ENCODE data around the gene ZNF48.

Gene ZNF48

DNA sequence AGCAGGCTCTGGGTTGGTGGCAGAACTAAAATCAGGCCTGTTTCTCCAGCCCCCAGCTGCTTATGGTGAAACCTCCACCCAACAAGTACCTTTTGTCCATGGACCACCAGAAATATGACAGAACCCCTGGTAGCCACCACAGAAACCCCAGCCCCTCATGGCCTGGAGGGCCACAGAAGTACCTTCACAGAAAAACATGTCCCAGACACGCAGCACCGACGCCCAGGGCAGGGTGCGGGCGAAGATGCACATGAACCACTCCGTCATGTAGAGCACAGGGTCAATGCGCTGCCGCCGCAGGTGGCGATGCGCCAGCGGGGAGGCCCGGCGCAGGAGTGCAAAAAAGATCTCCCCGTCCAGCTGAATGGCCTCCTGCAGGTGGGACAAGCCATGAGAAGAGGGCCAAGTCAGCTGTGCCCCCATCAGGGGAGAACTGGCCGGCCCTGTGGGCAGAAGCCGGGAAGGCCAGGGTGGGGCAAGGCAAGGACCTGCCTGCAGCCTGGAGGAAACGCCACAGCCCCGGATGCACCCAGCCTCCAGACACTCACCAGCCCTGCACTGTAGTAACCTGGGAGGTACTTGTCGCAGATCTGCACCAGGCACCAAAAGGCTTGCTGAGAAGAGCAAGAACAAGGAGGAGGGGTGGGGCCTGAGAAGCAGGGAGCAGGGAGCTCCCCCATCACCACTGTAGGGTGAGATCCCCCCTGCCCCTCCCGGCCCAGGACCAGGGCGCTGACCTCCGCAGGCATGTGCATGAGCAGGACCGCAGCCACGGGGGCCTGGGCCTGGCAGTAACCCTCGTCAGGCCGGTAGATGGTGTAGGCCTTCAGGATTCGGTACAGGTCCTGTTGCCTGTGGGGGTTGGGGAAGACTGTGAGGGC is 36.0 kb upstream of the ZNF48 start:
- DNase-seq (ENCODE audit: low read depth), result no peak
- TF ChIP-seq, protein P1, sequence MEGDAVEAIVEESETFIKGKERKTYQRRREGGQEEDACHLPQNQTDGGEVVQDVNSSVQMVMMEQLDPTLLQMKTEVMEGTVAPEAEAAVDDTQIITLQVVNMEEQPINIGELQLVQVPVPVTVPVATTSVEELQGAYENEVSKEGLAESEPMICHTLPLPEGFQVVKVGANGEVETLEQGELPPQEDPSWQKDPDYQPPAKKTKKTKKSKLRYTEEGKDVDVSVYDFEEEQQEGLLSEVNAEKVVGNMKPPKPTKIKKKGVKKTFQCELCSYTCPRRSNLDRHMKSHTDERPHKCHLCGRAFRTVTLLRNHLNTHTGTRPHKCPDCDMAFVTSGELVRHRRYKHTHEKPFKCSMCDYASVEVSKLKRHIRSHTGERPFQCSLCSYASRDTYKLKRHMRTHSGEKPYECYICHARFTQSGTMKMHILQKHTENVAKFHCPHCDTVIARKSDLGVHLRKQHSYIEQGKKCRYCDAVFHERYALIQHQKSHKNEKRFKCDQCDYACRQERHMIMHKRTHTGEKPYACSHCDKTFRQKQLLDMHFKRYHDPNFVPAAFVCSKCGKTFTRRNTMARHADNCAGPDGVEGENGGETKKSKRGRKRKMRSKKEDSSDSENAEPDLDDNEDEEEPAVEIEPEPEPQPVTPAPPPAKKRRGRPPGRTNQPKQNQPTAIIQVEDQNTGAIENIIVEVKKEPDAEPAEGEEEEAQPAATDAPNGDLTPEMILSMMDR (conservative IDR thresholded peaks at IDR 0.05; ENCODE audit: low read depth, low read length), result no peak
- H3K4me3 ChIP-seq (ENCODE audit: low read depth, low read length), result no peak overlapping the region

DNA sequence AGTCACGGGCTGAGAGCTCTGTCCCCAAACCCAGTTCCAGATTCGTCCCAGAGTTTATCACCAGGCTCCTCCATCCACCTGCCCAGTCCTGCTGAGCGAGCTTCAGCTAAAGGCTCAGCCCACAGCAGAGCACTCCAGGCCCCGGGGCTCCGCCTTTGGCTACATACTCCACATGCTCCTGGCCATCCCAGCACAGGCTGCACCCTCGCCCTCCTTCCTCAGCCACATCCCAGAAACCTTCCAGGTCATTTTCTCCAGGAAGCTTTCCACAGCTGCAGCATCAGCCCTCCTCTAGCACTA is 35.4 kb upstream of the ZNF48 start:
- H3K4me3 ChIP-seq (ENCODE audit: low read depth, low read length), result no peak overlapping the region
- TF ChIP-seq, protein P1 (conservative IDR thresholded peaks at IDR 0.05; ENCODE audit: low read depth, low read length), result no peak
- DNase-seq (ENCODE audit: low read depth), result no peak

DNA sequence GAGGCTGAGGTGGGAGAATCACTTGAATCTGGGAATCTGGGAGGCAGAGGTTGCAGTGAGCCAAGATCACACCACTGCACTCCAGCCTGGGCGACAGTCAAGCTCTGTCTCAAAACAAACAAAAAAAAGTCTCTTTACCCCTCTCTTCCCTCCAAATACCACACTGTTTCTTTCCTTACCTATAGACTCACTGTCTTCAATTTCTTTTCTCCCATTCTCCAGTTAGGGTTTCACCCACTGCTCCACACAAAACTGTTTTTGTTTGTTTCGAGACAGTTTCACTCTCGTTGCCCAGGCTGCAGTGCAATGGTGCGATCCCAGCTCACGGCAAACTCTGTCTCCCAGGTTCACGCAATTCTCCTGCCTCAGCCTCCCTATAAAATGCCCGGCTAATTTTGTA is 34.0 kb upstream of the ZNF48 start:
- DNase-seq (ENCODE audit: low read depth), result no peak
- TF ChIP-seq, protein P1 (conservative IDR thresholded peaks at IDR 0.05; ENCODE audit: low read depth, low read length), result no peak

DNA sequence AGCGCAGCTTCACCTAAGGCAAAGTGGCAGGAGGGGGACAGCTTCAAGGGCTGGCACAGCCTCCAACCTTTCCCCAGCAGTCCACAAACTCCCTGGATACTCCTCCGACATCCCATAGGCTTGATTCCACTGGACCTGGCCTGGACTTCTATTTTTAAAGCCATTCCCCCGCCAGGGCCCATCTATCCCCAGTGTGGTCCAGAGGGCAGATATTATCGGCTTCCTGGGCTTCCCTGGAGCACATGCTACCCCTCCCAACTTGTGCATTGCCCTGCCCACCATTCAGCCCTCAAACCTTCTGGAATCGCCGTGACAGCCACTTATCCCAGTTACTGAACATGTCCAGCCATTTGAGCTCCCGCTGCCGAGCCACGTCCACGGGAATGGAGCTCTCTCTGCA is 30.0 kb upstream of the ZNF48 start:
- no peak overlapping the region for H3K4me3 ChIP-seq (ENCODE audit: low read depth, low read length)
- DNase-seq (ENCODE audit: low read depth), result no peak
- TF ChIP-seq, protein P1 (conservative IDR thresholded peaks at IDR 0.05; ENCODE audit: low read depth, low read length), result no peak

More for the DNA sequence above, 34.0 kb upstream of the ZNF48 start:
- H3K4me3 ChIP-seq (ENCODE audit: low read depth, low read length), result no peak overlapping the region

DNA sequence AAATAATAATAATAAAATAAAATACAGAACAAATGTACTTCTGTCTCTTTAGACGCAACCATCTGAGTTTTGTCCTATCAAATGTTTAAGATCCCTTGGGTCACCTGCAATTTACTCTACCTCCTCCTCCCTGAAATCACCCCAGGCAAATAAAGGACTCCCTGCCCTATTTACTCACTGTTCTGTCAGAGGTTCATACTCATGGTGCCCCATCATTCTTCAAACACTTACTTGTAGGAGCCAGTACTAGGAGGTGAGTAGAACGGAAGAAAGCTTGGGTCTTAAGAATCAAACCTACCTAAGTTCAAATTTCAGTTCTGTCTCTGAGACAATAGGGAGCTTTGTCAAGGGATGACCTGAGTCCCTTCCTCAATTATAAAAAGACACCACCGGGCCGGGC is 28.7 kb upstream of the ZNF48 start:
- TF ChIP-seq, protein P1 (conservative IDR thresholded peaks at IDR 0.05; ENCODE audit: low read depth, low read length), result no peak
- no peak overlapping the region for H3K4me3 ChIP-seq (ENCODE audit: low read depth, low read length)

DNA sequence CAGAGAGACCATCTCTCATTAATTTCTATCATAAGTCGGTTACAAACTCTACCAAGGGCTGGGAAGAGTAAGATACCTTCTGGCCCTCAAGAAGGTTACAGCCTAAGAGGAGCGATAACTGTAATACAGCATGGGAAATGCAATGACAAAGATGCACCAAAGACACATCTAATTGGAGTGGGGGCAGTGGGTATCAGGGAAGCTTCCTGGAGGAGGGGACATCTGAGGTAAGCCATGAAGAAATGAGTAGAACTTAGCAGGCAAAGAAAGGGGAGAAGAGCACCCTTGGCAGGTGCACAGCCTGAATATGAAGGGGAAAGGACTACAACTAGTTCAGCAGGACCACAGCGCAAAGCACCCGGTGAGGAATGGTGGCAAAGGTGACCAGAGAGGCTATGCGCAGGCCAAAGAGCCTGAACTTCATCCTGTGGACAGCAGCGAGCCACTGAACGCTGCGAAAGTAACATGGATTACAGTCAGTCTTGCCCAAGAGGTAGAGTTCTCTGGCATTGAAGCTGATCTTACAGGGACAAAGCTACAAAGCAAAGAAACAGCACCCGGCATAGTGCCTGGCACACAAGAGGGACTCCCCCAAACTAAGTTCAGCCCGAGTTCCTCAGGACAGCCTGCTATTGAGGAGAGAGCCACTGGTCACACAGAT is 27.7 kb upstream of the ZNF48 start:
- H3K4me3 ChIP-seq (ENCODE audit: low read depth, low read length), result peak overlapping the region; percentile 72
- no peak for DNase-seq (ENCODE audit: low read depth)
- TF ChIP-seq, protein P1 (conservative IDR thresholded peaks at IDR 0.05; ENCODE audit: low read depth, low read length), result no peak

More for the DNA sequence above, 28.7 kb upstream of the ZNF48 start:
- DNase-seq (ENCODE audit: low read depth), result no peak
